H9 (cell line): ENCODE measurements around the gene RPL22L1. TPM values are rescaled to one million over a fixed set of nuclear protein-coding genes. Genes with fewer than 3 reads are reported as not detected.

Source experiments
- DNase-seq: peaks from one replicate; pipeline ENCODE4 v3.0.0-alpha.2; 2017
- H2AFZ ChIP-seq: one replicate; pipeline ENCODE4 v1.6.1; 2013; ENCODE audit warnings: mild to moderate bottlenecking, low read length, control low read depth, moderate library complexity
- H2AK5ac ChIP-seq: 2 replicates; pipeline ENCODE4 v1.6.1; 2013; ENCODE audit warnings: low read length, control low read depth, mixed read lengths; ENCODE audit not compliant: insufficient read length
- H2BK120ac ChIP-seq: one replicate; pipeline ENCODE4 v1.6.1; 2013; ENCODE audit warnings: low read depth, mild to moderate bottlenecking, low read length, control low read depth, inconsistent platforms; ENCODE audit not compliant: poor library complexity, severe bottlenecking
- H2BK12ac ChIP-seq: 2 replicates; pipeline ENCODE4 v1.6.1; 2013; ENCODE audit warnings: low read length, control low read depth, mixed read lengths, low read depth; ENCODE audit not compliant: insufficient read length
- H2BK15ac ChIP-seq: 2 replicates; pipeline ENCODE4 v1.6.1; 2013; ENCODE audit warnings: low read depth, low read length, control low read depth
- H2BK20ac ChIP-seq: one replicate; pipeline ENCODE4 v1.6.1; 2013; ENCODE audit warnings: low read depth, mild to moderate bottlenecking, low read length, control low read depth, inconsistent platforms; ENCODE audit not compliant: poor library complexity, severe bottlenecking
- H2BK5ac ChIP-seq: 2 replicates; pipeline ENCODE4 v1.6.1; 2013; ENCODE audit warnings: low read length, control low read depth, mixed read lengths; ENCODE audit not compliant: insufficient read length
- H3K14ac ChIP-seq: 2 replicates; pipeline ENCODE4 v1.6.1; 2013; ENCODE audit warnings: low read length, control low read depth; ENCODE audit not compliant: insufficient read depth
- H3K18ac ChIP-seq: 2 replicates; pipeline ENCODE4 v1.6.1; 2013; ENCODE audit warnings: low read depth, mild to moderate bottlenecking, mixed read lengths, low read length, control low read depth; ENCODE audit not compliant: insufficient read length
- H3K23ac ChIP-seq: 2 replicates; pipeline ENCODE4 v1.6.1; 2013; ENCODE audit warnings: low read length, control low read depth, mixed read lengths, low read depth; ENCODE audit not compliant: insufficient read length
- H3K23me2 ChIP-seq: 2 replicates; pipeline ENCODE4 v1.6.1; 2013; ENCODE audit warnings: low read depth, mild to moderate bottlenecking, mixed read lengths, low read length, control low read depth; ENCODE audit not compliant: insufficient read length, poor library complexity, severe bottlenecking
- H3K27ac ChIP-seq: 2 replicates; pipeline ENCODE4 v1.5.1; 2013; ENCODE audit warnings: low read length, control low read depth, mixed read lengths, low read depth; ENCODE audit not compliant: insufficient read length
- H3K27me3 ChIP-seq: 2 replicates; pipeline ENCODE4 v1.6.1; 2013; ENCODE audit warnings: low read length, control low read depth, inconsistent platforms; ENCODE audit not compliant: insufficient read depth
- H3K4ac ChIP-seq: 2 replicates; pipeline ENCODE4 v1.6.1; 2013; ENCODE audit warnings: low read depth, mild to moderate bottlenecking, control low read depth, inconsistent platforms, low read length, moderate library complexity
- H3K4me1 ChIP-seq: 2 replicates; pipeline ENCODE4 v1.6.1; 2013; ENCODE audit warnings: low read length, control low read depth, inconsistent platforms; ENCODE audit not compliant: insufficient read depth
- H3K4me2 ChIP-seq: 2 replicates; pipeline ENCODE4 v1.6.1; 2013; ENCODE audit warnings: low read length, control low read depth, mixed read lengths; ENCODE audit not compliant: insufficient read length, insufficient read depth
- H3K56ac ChIP-seq: 2 replicates; pipeline ENCODE4 v1.6.1; 2013; ENCODE audit warnings: low read depth, mild to moderate bottlenecking, mixed read lengths, low read length, control low read depth; ENCODE audit not compliant: insufficient read length
- H3K79me1 ChIP-seq: 2 replicates; pipeline ENCODE4 v1.6.1; 2013; ENCODE audit warnings: low read depth, mild to moderate bottlenecking, moderate library complexity, low read length, control low read depth, inconsistent platforms; ENCODE audit not compliant: insufficient read depth, poor library complexity, severe bottlenecking
- H3K79me2 ChIP-seq: 2 replicates; pipeline ENCODE4 v1.6.1; 2013; ENCODE audit warnings: low read length, control low read depth, inconsistent platforms; ENCODE audit not compliant: insufficient read depth
- H3K9ac ChIP-seq: 2 replicates; pipeline ENCODE4 v1.6.1; 2013; ENCODE audit warnings: low read length, control low read depth, mixed read lengths; ENCODE audit not compliant: insufficient read length; ENCODE audit errors: extremely low read depth
- H3K9me3 ChIP-seq: one replicate; pipeline ENCODE4 v1.6.1; 2013; ENCODE audit warnings: low read depth, low read length, inconsistent platforms; ENCODE audit not compliant: control insufficient read depth
- H3T11ph ChIP-seq: one replicate; pipeline ENCODE4 v1.6.1; 2013; ENCODE audit warnings: mild to moderate bottlenecking, low read length, control low read depth, inconsistent platforms
- H4K20me1 ChIP-seq: one replicate; pipeline ENCODE4 v1.6.1; 2013; ENCODE audit not compliant: control insufficient read depth, insufficient read length, insufficient read depth
- H4K5ac ChIP-seq: 2 replicates; pipeline ENCODE4 v1.6.1; 2013; ENCODE audit warnings: low read depth, mild to moderate bottlenecking, mixed read lengths, low read length, control low read depth; ENCODE audit not compliant: insufficient read length
- H4K8ac ChIP-seq: replicated peaks from 2 replicates; pipeline ENCODE4 v1.6.1; 2013; ENCODE audit warnings: low read length, control low read depth, mixed read lengths, low read depth; ENCODE audit not compliant: insufficient read length
- H4K91ac ChIP-seq: 2 replicates; pipeline ENCODE4 v1.6.1; 2013; ENCODE audit warnings: low read depth, mild to moderate bottlenecking, moderate library complexity, mixed read lengths, low read length, control low read depth; ENCODE audit not compliant: insufficient read length
- H3K27ac Mint-ChIP-seq, 3 experiments: 2 replicates in 2 of 3; 3 replicates in 1 of 3; pipeline ENCODE4 v1.8.0; 2020 to 2021; ENCODE audit warnings: mixed read lengths in 3 of 3, mild to moderate bottlenecking in 1 of 3, moderate library complexity in 1 of 3
- H3K27me3 Mint-ChIP-seq: 2 replicates; pipeline ENCODE4 v1.8.0; 2021; ENCODE audit warnings: low read depth, mild to moderate bottlenecking, moderate library complexity, mixed read lengths
- H3K36me3 Mint-ChIP-seq, 3 experiments: 2 replicates in 2 of 3; 3 replicates in 1 of 3; pipeline ENCODE4 v1.8.0; 2020 to 2021; ENCODE audit warnings: low read depth in 3 of 3, mixed read lengths in 3 of 3; ENCODE audit not compliant: insufficient read depth in 1 of 3
- H3K4me1 Mint-ChIP-seq, 2 experiments: 2 replicates each; pipeline ENCODE4 v1.8.0; 2020; ENCODE audit warnings: mixed read lengths in 2 of 2
- H3K4me3 Mint-ChIP-seq, 2 experiments: 2 replicates in 1 of 2; 3 replicates in 1 of 2; pipeline ENCODE4 v1.8.0; 2020 to 2021; ENCODE audit warnings: mild to moderate bottlenecking in 2 of 2, mixed read lengths in 2 of 2, moderate library complexity in 1 of 2
- H3K9me3 Mint-ChIP-seq, 2 experiments: 2 replicates in 1 of 2; 3 replicates in 1 of 2; pipeline ENCODE4 v1.8.0; 2020; ENCODE audit warnings: mild to moderate bottlenecking in 2 of 2, mixed read lengths in 2 of 2, moderate library complexity in 1 of 2
- WGBS: extraction: QIAGEN DNeasy Blood & Tissue Kit; methylation state at CpG from one replicate; pipeline ENCODE4 v1.1.7; 2013; ENCODE audit warnings: missing lambda C conversion rate, low lambda C conversion rate, mixed read lengths; ENCODE audit not compliant: insufficient read length; ENCODE audit errors: extremely low coverage; 5-methylcytosine and 5-hydroxymethylcytosine counted together
- total RNA-seq: library from RNA; stranded (reverse); gene quantifications from 2 replicates; pipeline ENCODE4 v1.2.1, GENCODE V29; 2021
- TF ChIP-seq, protein P1 (sequence below): fragments of 200-600 bp; sonication (generic); conservative IDR thresholded peaks from 3 replicates; pipeline ENCODE4 v1.8.0; 2021; ENCODE audit warnings: antibody characterized with exemption, mild to moderate bottlenecking

RPL22L1 gene
- total RNA-seq, 1 experiment from 2014 or later: 100 TPM

DNA sequence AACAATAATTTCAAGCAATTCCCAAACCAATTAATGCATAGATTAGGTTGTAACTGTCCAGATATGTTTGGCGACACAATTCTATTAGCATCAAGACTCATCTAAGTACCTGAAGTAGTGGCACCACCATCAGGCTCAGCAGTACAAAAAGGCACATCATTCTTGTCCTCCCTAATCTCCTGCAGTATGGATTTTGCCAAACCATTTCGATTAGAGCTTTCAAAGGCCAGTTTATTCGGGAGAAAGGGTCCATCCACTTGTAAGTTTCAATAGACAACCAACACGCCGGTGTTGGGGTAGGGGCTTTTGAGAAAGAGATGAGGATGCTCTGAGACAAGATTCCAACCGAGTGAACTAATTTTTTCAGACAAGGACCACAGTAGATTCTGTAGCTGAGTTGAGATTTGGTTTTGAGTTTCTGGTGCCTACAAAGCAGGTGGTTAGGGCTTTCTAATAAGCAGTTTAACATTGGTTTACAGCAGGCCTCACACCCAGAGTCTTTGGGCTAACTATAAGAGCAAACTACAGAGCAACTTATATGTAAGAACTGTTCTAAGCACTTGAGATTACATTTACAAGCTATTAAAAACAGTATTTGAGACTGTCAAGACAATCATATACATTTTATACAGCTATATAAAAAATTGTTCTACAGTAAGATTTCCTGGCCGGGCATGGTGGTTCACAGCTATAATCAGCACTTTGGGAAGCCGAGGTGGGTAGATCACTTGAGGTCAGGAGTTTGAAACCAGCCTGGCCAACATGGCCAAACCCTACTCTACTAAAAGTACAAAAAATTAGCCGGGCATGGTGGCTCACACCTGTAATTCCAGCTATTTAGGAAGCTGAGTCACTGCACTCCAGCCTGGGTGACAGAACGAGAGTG is 4.5 kb downstream of the RPL22L1 start:
- Histone ChIP-seq H4K20me1 (no peaks in the 10 kb centered on the region), H2BK120ac (no peak overlapping the region), H2AK5ac (no peak overlapping the region), H3K14ac (no peak overlapping the region), H3K27me3 (no peaks in the 10 kb centered on the region), H3K23ac (no peak overlapping the region), H3K79me2 (peaks cover 8% of the 10 kb centered on the region; the same call in 1 of the 2 replicates), H3K9ac (no peak overlapping the region), H4K91ac (no peak overlapping the region), H2BK15ac (no peak overlapping the region), H2BK5ac (no peak overlapping the region), H3K23me2 (peaks cover 2% of the 10 kb centered on the region), H3K56ac (no peak overlapping the region), H3T11ph (no peak overlapping the region), H3K4me1 (no peaks in the 10 kb centered on the region), H3K4me2 (no peak overlapping the region), H4K5ac (no peak overlapping the region), H4K8ac (no peak overlapping the region), H3K4ac (no peak overlapping the region), H3K9me3 (no peaks in the 10 kb centered on the region), H3K79me1 (no peaks in the 10 kb centered on the region), H3K27ac (no peak overlapping the region), H2AFZ (no peak overlapping the region), H2BK12ac (no peak overlapping the region), H2BK20ac (no peak overlapping the region), H3K18ac (no peak overlapping the region)
- Mint-ChIP-seq H3K27ac (peak overlapping the region; percentile 39 to 72 (median 67); a peak in 3 of 7 replicates), H3K9me3 (no peaks in the 10 kb centered on the region; a peak in 1 of 5 replicates), H3K4me3 (no peak overlapping the region), H3K27me3 (no peaks in the 10 kb centered on the region; the same call in 1 of the 2 replicates), H3K36me3 (peaks cover 21 to 53% (median 24%) of the 10 kb centered on the region in 3 experiments), H3K4me1 (peaks cover 7 to 15% of the 10 kb centered on the region in 2 experiments)
- WGBS: no CpG with 5 or more reads among the region's 10 CpGs
- no peak for DNase-seq
- TF ChIP-seq, protein P1, sequence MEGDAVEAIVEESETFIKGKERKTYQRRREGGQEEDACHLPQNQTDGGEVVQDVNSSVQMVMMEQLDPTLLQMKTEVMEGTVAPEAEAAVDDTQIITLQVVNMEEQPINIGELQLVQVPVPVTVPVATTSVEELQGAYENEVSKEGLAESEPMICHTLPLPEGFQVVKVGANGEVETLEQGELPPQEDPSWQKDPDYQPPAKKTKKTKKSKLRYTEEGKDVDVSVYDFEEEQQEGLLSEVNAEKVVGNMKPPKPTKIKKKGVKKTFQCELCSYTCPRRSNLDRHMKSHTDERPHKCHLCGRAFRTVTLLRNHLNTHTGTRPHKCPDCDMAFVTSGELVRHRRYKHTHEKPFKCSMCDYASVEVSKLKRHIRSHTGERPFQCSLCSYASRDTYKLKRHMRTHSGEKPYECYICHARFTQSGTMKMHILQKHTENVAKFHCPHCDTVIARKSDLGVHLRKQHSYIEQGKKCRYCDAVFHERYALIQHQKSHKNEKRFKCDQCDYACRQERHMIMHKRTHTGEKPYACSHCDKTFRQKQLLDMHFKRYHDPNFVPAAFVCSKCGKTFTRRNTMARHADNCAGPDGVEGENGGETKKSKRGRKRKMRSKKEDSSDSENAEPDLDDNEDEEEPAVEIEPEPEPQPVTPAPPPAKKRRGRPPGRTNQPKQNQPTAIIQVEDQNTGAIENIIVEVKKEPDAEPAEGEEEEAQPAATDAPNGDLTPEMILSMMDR: no peak
